AML-193 (cell line): Measurements from ENCODE around the gene BTN1A1.
"Not testable (repeated sequence)": the region's sequence is repeated elsewhere in the genome, so short reads cannot be mapped to it uniquely, and the experiment has no call there.

Source experiments
- DNase-seq, 2 experiments: peaks; one replicate each; lab custom pipeline; 2025; lab: John Stamatoyannopoulos, UW

The BTN1A1 gene, protein sequence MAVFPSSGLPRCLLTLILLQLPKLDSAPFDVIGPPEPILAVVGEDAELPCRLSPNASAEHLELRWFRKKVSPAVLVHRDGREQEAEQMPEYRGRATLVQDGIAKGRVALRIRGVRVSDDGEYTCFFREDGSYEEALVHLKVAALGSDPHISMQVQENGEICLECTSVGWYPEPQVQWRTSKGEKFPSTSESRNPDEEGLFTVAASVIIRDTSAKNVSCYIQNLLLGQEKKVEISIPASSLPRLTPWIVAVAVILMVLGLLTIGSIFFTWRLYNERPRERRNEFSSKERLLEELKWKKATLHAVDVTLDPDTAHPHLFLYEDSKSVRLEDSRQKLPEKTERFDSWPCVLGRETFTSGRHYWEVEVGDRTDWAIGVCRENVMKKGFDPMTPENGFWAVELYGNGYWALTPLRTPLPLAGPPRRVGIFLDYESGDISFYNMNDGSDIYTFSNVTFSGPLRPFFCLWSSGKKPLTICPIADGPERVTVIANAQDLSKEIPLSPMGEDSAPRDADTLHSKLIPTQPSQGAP

DNA sequence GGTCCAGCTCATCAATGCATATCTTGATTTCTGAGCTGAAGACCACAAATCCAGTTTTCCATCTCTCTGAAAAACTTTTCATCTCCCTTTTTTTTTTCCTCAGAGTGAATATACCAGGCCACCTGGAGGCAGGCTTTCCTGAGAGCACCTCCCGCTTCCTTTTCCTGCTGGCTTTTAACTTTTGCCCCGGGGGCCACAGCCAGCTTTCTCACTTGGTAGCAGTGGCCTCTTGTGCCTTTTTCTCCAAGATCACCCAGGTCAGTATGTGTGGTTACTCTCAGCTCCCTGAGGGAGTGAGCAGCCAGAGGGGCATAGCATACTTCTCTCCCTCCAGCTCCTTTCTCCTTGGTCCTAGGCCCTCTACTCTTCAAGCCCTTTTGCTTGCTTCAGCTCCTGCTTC, at the start of gene BTN1A1:
TSS of gene BTN1A1 (plus strand) at position 202 of the 400 bp plus-strand sequence. CDS start 984 bp downstream, outside the sequence.
- no peak for DNase-seq

DNA sequence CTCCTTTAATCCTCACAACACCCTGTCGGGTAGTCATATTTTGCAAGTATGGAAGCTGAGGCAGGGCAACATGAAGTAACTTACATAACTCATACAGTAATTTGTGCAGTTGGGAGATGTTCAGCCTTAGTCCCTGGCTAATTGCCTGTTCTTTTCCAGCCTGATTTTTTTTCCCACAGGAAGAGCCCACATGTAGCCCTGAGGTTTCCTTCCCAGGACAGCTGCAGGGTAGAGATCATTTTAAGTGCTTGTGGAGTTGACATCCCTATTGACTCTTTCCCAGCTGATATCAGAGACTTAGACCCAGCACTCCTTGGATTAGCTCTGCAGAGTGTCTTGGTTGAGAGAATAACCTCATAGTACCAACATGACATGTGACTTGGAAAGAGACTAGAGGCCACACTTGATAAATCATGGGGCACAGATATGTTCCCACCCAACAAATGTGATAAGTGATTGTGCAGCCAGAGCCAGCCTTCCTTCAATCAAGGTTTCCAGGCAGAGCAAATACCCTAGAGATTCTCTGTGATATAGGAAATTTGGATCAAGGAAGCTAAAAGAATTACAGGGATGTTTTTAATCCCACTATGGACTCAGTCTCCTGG, 47.4 kb upstream of the BTN1A1 start:
- no peak for DNase-seq

DNA sequence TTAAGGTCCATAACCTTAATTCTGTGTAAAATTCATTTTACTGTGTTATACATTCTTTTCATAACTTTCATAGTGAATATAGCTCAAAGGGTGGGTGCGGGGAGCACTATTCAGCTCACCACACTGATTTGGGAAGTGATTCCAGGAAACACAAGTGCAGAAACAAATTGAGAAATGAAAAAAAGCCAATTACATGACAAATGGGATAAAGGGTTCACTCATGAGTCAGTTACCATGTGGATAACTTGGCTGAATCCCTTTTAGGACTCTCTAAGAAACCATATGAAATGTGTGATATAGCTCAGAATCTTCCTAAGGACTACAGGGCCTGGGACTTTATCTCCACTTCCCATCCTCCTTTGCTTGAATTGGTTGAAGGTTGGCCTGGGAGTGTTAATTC, 45.5 kb upstream of the BTN1A1 start:
- no peak for DNase-seq

DNA sequence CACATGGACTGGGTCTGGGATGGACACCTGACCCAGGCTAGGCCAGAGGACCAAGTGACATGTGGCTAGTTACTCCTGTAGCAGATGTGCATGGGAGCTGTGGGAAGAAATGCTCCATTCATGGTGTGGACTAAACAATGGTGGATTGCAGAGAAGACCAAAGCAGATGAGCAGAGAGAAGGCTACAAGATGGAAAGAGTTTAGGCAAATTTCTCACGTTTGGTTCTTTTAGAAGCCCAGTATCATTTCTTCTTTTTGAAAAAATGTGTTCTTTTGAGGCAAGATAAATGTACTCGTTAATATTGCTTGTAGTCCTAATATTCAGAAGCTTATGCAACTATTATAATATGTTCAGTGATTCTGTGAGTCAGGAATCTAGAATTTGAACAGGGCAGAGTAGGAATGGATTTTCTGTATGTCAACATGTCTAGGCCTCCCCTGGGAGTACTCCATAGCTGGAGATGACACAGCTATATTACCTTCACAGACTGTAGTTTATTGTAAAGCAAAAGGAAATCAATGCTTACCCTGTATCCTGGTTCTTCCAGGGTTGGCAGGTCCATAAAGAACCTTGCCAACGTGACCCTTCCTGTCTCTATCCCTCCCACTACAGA, 44.6 kb upstream of the BTN1A1 start:
- DNase-seq, result no peak

DNA sequence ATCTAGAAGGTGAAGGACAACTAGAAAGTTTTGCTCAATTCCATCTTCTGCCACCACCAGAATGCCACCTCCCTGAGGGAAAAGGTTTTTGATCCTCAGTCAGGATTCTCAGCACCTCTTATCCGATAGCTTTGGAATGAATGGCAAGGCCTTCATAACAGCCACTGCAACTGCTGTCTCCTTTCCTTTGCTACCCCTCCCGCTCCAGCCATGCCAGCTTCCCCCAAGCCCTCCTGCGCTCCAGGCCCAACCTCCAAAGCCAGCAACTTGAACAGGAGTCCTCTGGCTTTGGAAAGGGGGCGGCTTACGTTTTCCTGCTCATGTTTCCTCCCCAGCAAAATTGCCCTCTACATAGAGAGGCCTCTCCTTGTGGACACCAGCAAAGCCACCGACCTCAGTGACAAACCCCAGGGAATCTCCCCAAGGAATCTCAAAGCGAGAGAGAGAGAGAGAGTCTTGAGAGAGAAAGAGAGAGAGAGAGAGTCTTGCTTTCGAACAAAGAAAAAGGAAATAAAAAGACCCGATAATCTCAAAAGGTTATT, 42.8 kb upstream of the BTN1A1 start:
- no peak for DNase-seq

DNA sequence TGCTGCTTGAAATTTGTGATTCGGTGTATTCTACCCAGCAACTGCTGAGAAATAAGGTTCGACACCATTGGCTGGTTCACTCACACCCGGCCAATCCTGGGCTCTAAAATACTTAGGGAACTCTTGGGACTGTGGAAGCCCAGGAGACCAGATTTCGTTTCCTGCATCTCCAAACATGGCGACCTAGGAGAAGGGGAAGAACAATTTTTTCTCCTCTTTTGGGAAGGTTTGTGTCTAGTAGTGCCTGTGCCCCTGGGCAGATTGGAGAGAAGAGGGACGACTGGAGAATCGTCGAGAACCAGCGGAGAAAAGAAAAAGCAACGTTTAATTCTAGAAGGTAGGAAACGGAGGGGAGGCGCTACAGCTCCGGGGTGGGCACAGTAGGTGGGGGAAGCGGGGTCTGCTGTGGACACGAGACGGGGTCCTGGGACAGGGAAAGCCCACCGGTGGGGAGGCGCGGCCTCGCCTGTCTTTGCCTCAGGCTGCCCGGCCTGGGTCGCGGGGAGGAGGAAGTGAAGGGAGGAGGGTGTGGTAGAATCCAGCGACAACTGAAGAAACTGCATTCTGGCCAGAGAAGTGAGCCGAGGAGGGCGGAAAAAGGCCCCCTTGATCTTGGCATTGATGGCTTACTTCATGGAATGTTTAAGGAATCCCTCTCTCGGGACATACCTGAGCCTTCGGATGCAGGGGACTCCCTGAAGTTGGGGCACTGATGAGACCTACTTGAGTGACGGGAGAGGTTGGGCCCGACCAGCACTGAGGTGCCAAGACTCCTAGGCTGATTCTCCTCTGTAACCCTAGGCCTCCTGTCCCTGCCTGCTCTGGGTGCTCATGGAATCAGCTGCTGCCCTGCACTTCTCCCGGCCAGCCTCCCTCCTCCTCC, 42.1 kb upstream of the BTN1A1 start, which contains the start of gene BTN2A1:
TSS of gene BTN2A1 (plus strand) at position 150 of the 883 bp plus-strand sequence. CDS start at position 832, 682 bp downstream.
- DNase-seq, result peak; percentile 93 to 96

DNA sequence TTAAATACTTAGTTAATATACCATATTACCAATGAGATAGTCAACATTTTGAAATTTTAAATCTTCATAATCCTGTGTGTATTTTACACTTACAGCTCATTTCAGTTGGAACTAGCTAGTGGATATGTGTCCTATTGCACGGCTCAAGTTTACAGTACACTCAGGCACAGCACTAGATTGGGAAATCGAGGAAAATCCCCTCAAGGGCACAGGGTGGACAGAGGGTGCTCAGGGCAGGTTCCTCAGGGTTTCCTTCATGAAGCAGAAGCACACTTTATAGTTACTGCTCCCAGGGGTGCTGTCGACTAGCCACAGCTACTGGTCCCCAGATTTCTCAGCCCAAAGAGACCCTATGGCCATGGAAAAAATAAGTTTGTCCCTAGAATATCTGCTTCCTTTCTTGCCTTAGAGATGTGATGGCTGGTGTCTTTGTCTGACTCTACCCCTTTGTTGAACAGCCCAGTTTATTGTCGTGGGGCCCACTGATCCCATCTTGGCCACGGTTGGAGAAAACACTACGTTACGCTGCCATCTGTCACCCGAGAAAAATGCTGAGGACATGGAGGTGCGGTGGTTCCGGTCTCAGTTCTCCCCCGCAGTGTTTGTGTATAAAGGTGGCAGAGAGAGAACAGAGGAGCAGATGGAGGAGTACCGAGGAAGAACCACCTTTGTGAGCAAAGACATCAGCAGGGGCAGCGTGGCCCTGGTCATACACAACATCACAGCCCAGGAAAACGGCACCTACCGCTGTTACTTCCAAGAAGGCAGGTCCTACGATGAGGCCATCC, 40.9 kb upstream of the BTN1A1 start:
- DNase-seq, result no peak

DNA sequence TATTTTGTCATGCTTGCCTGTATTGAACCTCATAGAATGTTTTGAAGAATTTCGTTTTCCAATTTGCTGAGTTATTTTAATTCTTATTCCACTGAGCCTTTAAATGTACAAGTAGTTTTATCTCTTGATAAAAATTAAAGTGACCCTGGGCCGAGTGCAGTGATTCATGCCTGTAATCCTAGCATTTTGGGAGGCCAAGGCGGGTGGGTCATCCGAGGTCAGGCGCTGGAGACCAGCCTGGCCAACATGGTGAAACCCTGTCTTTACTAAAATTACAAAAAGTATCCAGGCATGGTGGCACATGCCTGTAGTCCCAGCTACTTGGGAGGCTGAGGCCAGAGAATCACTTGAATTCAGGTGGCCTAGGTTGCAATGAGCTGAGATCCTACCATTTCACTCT, 38.8 kb upstream of the BTN1A1 start:
- not testable (repeated sequence) for DNase-seq

DNA sequence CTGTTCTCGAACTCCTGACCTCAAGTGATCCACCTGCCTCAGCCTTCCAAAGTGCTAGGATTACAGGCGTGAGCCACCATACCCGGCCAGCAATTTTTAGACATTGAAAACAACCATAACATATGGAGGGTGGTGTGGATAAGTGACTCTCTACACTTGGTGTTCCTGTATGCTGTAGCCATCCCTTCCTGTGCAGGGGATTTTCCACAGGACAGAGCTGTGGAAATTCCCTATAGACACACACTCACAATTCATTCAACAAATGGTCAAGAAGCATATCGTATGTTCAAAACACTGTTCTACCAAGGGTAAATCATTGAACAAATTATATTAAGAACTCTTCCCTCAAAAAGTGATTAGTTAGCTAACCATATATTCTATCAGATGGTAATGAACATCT, 36.1 kb upstream of the BTN1A1 start:
- DNase-seq, result no peak

DNA sequence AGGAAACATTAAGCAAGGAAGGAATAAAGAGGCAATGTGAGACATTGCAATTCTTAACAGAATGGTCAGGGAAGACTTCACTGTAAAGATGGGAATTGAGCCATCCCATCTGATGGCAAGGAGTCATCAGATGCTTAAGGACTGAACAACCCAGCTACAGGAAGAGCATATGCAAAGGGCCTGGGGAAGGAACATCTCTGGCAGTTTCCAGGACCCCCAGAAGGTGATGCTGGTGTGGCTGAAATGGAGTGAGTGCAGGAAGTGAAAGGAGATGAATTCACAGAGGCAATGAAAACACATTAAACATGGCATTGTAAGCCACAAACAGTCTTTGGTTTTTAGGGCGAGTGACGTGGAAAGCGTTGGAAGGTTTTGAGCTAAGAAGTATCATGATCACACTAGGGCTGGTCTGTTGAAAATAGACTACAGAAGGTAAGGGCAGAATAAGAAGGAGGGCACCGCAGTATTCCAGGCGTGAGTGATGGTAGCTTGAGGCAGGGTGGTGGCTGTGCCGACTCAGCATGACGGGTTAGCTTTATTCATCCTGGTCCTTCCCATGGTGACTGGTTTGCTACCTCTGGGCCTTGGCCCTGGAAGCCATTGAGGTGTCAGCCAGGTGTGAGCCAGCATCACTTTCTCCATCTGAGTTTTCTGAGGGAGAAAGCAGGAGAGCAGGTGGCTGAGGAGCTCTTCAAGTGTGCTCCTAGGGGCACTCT, 35.5 kb upstream of the BTN1A1 start:
- no peak for DNase-seq

DNA sequence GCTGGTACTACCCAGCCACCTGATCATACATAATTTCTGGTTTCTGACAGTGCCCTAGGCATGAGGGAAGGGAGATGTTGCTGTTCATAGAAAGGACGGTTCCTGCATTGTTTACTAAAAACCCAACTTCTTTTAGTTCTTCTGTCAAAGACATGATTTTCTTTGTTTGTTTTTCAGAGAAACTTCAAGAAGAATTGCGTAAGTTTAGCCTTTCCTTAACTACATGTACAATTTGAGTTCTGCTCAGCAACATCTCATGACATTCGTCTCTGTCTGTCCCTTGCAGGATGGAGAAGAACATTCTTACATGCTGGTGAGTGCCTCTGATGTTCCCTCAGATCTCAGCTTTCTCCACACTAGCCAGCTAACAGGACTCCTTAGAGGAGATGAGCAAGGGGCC, 34.3 kb upstream of the BTN1A1 start:
- no peak for DNase-seq

DNA sequence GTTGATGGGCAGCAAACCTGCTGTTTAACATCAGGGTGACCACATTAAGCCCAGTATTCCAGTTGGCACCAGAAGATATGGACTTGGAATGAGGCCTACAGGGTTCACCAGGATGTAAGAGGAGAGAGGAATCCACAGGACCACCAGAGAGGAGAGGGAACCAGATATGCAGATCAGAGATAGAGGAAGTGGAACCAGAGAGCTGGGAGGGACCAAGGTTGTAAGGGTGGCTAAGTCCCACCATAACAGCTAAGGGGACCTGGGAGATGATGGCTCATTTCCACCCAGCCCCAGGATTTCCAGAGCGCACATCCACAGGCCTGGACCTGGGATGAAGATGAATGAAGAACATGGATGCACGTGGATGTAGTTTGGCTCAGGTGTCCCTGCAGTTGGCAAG, 31.3 kb upstream of the BTN1A1 start:
- no peak for DNase-seq

DNA sequence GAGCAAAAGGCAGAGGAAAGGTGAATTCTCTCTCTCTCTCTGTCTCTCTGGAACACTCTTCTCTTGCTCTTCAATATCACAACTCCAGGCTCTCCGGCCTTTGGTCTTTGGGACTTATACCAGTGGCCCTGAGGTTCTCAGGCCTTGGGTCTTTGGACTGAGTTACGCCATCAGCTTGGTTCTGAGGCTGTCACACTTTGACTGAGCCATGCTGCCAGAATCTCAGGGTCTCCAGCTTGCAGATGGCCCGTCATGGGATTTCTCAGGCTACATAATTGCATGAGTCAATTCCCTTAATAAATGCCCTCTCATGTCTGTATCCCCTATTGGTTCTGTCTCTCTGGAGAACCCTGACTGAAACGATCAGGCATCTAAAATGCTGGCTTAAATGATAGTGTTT, 29.5 kb upstream of the BTN1A1 start:
- DNase-seq, result no peak

DNA sequence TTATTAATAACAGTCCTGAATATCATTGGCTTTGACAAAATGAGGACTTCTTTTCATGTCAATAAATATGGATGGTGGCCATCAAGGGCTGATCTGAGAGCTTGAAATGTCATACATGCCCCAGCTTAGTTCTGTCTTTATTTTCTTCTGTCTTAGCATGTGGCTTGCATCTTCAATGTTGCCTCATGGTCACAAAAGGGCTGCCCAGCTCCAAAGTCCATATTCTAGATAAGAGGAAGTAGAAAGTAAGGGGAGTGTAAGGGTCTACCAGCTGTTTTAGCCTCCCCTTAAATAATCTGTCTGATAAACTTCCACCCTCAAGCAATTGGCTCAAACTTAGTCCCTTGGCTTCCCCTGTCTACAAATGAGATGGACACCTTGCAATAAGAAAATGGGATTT, 28.1 kb upstream of the BTN1A1 start:
- no peak for DNase-seq

DNA sequence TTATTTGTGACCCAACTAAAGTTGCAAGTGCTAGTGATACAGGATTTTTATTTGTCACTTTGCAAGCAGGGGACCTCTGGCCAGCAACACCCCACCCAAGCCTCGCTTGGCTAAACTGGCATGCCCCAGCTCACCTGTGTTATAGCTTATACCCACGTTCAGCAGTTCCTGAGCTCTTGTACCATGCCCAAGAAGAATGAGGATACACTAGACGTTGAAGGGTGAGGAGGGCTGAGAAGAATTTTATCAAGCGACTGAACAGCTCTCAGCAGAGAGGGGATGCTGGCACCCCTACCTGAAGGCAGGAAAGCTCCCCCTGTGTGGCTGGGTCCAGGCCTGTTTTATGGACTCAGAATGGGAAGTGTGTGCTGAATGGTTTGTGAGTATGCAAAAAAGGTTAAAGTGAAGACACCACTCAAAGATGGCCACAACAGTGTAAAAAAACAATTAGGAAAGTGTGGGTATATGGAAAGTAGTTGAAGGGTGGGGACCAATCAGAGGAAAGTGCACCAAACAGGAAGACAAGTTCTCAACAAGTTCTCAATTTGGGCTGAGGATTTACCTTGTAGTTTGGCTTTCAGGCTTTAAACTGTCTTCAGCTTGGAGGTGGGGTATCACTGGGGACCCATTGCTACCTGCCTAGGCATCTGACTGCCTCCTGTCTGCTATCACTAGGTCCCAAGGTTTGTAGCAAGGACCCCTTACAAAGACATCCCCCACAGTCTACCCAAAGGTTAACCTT, 27.4 kb upstream of the BTN1A1 start:
- peak; percentile 15 to 29 for DNase-seq

DNA sequence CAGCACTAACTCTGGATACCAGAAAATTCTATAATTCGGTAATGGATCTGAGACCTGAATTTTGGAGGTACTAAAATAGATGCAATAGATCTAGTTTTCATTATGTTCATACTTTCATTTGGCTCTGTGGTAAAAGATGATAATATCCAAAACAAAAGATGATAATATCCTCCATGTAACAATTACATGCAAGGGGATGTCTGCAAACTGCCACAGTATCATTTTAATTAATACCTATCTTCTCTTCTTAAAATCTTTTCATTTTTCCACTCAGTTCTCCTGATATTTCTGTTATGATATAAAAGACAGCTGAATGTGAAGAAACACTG, 26.7 kb upstream of the BTN1A1 start:
- no peak for DNase-seq

DNA sequence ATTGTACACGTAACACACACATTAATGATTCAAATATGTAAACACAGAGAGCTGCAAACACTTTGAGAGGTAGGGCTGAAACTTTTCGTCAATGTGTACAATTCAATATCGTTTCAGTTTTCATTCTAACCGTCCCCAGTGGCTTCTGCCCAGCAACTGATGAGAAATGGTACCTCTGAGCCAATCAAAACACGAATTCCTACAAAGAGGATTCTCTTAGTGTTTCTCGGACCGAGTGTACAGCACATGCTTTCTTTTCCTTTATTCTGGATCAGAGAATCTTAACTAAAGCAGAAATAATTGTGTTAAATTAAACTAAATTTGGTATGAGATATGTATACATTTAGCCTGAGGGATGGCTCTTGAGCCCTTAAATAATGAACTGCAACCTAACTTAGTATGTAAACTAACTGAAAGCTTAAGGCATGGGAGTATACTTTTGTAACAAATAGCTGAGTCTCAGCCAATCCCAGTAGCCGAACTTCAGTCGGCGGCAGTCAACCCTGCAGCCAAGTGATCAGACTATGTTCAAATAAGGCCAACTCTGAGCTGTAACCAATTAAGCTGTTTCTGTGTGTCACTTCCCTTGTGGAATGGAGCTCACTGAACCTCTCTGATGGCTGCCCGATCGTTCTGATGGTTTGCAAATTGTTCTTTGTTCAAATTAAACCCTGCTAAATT, 26.2 kb upstream of the BTN1A1 start:
- DNase-seq, result peak; percentile 99 to 100

DNA sequence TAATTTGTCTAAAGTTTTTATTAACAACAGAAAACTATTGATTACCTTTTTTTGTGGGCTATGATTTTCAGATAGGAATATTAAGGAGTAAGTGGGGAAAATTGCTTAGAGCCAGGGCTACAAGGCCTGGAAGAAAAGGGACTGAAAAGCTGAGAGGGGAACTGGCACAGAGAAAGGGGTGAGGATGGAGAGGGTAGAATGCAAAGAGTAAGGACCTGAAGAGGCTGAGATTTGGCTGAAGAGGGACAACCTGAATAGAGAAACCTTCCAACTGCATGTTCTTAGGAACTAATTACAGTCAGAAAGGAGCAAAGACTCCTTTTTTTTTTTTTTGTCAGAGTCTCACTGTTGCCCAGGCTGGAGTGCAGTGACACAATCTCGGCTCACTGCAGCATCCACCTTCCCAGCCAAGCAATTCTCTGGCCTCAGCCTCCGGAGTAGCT, 25.6 kb upstream of the BTN1A1 start:
- DNase-seq, result no peak
